ENCODE data around the gene TTC9B. TPM values are rescaled to one million over a fixed set of nuclear protein-coding genes. Genes with fewer than 3 reads are reported as not detected.
A peak's percentile ranks its signal among the peaks of the same experiment; 100 is the strongest.
"Not testable (repeated sequence)": the region's sequence is repeated elsewhere in the genome, so short reads cannot be mapped to it uniquely, and the experiment has no call there.

Gene TTC9B
- total RNA-seq, 2 donors from 2014 or later = not detected

- ATAC-seq (no peak), DNase-seq (ENCODE audit: low spot score in 2 of 2) (no peak)
- no peaks in the 10 kb centered on the region for H3K9me3 Mint-ChIP-seq
- peak overlapping the region in 1 of 2 donors; percentile 45 for H3K27ac Mint-ChIP-seq
- H3K36me3 Mint-ChIP-seq = peaks cover 4 to 15% of the 10 kb centered on the region in 2 donors
These were observed 10.2 kb upstream of the TTC9B start for GRCh38 chr19:40228346-40228745.

- peaks cover 0 to 6% of the 10 kb centered on the region in 2 donors for H3K9me3 Mint-ChIP-seq
- DNase-seq (ENCODE audit: low spot score in 2 of 2) (no peak), ATAC-seq (no peak)
- H3K27ac Mint-ChIP-seq = peak overlapping the region in 1 of 2 donors; percentile 16
- H3K36me3 Mint-ChIP-seq = peaks cover 9 to 22% of the 10 kb centered on the region in 2 donors
These were observed 7.5 kb upstream of the TTC9B start for GRCh38 chr19:40225440-40226305.

GRCh38 chr19:40224342-40225150, 6.4 kb upstream of the TTC9B start:
- H3K9me3 Mint-ChIP-seq = peaks cover 0 to 6% of the 10 kb centered on the region in 2 donors
- DNase-seq (ENCODE audit: low spot score in 2 of 2) = no peak
- H3K27ac Mint-ChIP-seq = peak overlapping the region in 1 of 2 donors; percentile 70
- H3K36me3 Mint-ChIP-seq = peaks cover 9 to 22% of the 10 kb centered on the region in 2 donors
- no peak for ATAC-seq

- peak in 1 of 2 donors; percentile 36 for DNase-seq (ENCODE audit: low spot score in 2 of 2)
- Mint-ChIP-seq H3K36me3 (peaks cover 9 to 22% of the 10 kb centered on the region in 2 donors), H3K9me3 (peaks cover 0 to 6% of the 10 kb centered on the region in 2 donors), H3K27ac (no peak overlapping the region)
- peak in 1 of 2 donors; percentile 14 for ATAC-seq
These were observed 5.1 kb upstream of the TTC9B start for GRCh38 chr19:40223135-40223822.

GRCh38 chr19:40221858-40222619, 3.9 kb upstream of the TTC9B start:
- ATAC-seq (peak; percentile 65 to 80), DNase-seq (ENCODE audit: low spot score in 2 of 2) (peak; percentile 76)
- Mint-ChIP-seq H3K36me3 (peaks cover 9 to 21% of the 10 kb centered on the region in 2 donors), H3K27ac (peak overlapping the region; percentile 6 to 85), H3K9me3 (peaks cover 0 to 6% of the 10 kb centered on the region in 2 donors)

GRCh38 chr19:40220674-40221073, 2.5 kb upstream of the TTC9B start:
- no peak overlapping the region for H3K27ac Mint-ChIP-seq
- peaks cover 0 to 6% of the 10 kb centered on the region in 2 donors for H3K9me3 Mint-ChIP-seq
- H3K36me3 Mint-ChIP-seq = peaks cover 7 to 11% of the 10 kb centered on the region in 2 donors
- no peak for DNase-seq (ENCODE audit: low spot score in 2 of 2)
- no peak for ATAC-seq

- no peak for DNase-seq (ENCODE audit: low spot score in 2 of 2)
- Mint-ChIP-seq H3K27ac (no peak overlapping the region), H3K36me3 (peaks cover 5 to 7% of the 10 kb centered on the region in 2 donors), H3K9me3 (peaks cover 0 to 6% of the 10 kb centered on the region in 2 donors)
- peak; percentile 48 to 52 for ATAC-seq
These were observed 1.6 kb upstream of the TTC9B start for GRCh38 chr19:40219721-40220276.

GRCh38 chr19:40219029-40219428, 845 bp upstream of the TTC9B start:
- not testable (repeated sequence) for H3K9me3 Mint-ChIP-seq; H3K27ac Mint-ChIP-seq; ATAC-seq; DNase-seq (ENCODE audit: low spot score in 2 of 2); H3K36me3 Mint-ChIP-seq

GRCh38 chr19:40217027-40217810, 965 bp downstream of the TTC9B start:
- no peak overlapping the region for H3K27ac Mint-ChIP-seq
- peak in 1 of 2 donors; percentile 22 for ATAC-seq

GRCh38 chr19:40216777-40217026, 1.5 kb downstream of the TTC9B start:
- peaks cover 0 to under 1% of the 10 kb centered on the region in 2 donors for H3K36me3 Mint-ChIP-seq
- peak; percentile 34 to 49 for ATAC-seq
- DNase-seq (ENCODE audit: low spot score in 2 of 2) = no peak
- H3K9me3 Mint-ChIP-seq = no peaks in the 10 kb centered on the region
- H3K27ac Mint-ChIP-seq = no peak overlapping the region

More at GRCh38 chr19:40217027-40217810, 965 bp downstream of the TTC9B start:
- H3K36me3 Mint-ChIP-seq = peaks cover 5% of the 10 kb centered on the region in 2 donors
- H3K9me3 Mint-ChIP-seq = peaks cover 0 to 5% of the 10 kb centered on the region in 2 donors
- peak in 1 of 2 donors; percentile 36 for DNase-seq (ENCODE audit: low spot score in 2 of 2)

- ATAC-seq = no peak
- no peaks in the 10 kb centered on the region for H3K9me3 Mint-ChIP-seq
These were observed 2.0 kb downstream of the TTC9B start for GRCh38 chr19:40216013-40216776.

GRCh38 chr19:40214936-40215335, 3.2 kb downstream of the TTC9B start:
- ATAC-seq (no peak), DNase-seq (ENCODE audit: low spot score in 2 of 2) (no peak)
- no peak overlapping the region for H3K27ac Mint-ChIP-seq
- no peaks in the 10 kb centered on the region for H3K9me3 Mint-ChIP-seq
- H3K36me3 Mint-ChIP-seq = no peaks in the 10 kb centered on the region

More at GRCh38 chr19:40216013-40216776, 2.0 kb downstream of the TTC9B start:
- Mint-ChIP-seq H3K36me3 (no peaks in the 10 kb centered on the region), H3K27ac (no peak overlapping the region)
- no peak for DNase-seq (ENCODE audit: low spot score in 2 of 2)

- DNase-seq (ENCODE audit: low spot score in 2 of 2) = no peak
- no peaks in the 10 kb centered on the region for H3K36me3 Mint-ChIP-seq
- ATAC-seq = no peak
- H3K27ac Mint-ChIP-seq = no peak overlapping the region
- H3K9me3 Mint-ChIP-seq = no peaks in the 10 kb centered on the region
These were observed 4.2 kb downstream of the TTC9B start for GRCh38 chr19:40213882-40214570.

GRCh38 chr19:40213251-40213829, 4.8 kb downstream of the TTC9B start:
- DNase-seq (ENCODE audit: low spot score in 2 of 2) = no peak
- Mint-ChIP-seq H3K9me3 (no peaks in the 10 kb centered on the region), H3K36me3 (no peaks in the 10 kb centered on the region), H3K27ac (no peak overlapping the region)
- ATAC-seq = no peak
